ENCODE data around the gene LAMP5. TPM values are rescaled to one million over a fixed set of nuclear protein-coding genes. Genes with fewer than 3 reads are reported as not detected.

Gene LAMP5
- not detected for total RNA-seq (2021; fragmentation: NEBNext Ultra II Directional; extraction: Animal tissue kit (Norgen Biotek cat#: 25700))
- long read RNA-seq = 0 reads

- TF ChIP-seq, protein P1, sequence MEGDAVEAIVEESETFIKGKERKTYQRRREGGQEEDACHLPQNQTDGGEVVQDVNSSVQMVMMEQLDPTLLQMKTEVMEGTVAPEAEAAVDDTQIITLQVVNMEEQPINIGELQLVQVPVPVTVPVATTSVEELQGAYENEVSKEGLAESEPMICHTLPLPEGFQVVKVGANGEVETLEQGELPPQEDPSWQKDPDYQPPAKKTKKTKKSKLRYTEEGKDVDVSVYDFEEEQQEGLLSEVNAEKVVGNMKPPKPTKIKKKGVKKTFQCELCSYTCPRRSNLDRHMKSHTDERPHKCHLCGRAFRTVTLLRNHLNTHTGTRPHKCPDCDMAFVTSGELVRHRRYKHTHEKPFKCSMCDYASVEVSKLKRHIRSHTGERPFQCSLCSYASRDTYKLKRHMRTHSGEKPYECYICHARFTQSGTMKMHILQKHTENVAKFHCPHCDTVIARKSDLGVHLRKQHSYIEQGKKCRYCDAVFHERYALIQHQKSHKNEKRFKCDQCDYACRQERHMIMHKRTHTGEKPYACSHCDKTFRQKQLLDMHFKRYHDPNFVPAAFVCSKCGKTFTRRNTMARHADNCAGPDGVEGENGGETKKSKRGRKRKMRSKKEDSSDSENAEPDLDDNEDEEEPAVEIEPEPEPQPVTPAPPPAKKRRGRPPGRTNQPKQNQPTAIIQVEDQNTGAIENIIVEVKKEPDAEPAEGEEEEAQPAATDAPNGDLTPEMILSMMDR (IDR thresholded peaks at IDR 0.05) = no peak
- peak within 1 kb of the TSS; percentile 8; the same call in 1 of the 2 replicates for H3K4me3 Mint-ChIP-seq
- H3K27ac Mint-ChIP-seq = no peak within 1 kb of the TSS
- peaks cover 8% of the 10 kb centered on the region; the same call in 1 of the 2 replicates for H3K4me1 Mint-ChIP-seq (ENCODE audit: low read depth)
- H3K27me3 Mint-ChIP-seq (ENCODE audit: insufficient read depth) = peaks cover 58% of the 10 kb centered on the region
- H3K36me3 Mint-ChIP-seq (ENCODE audit: low read depth) = no peaks in the 10 kb centered on the region
- peak; percentile 17 for DNase-seq
- no peaks in the 10 kb centered on the region for H3K9me3 Mint-ChIP-seq
Measured at GRCh38 chr20:9514461-9515213, at the start of gene LAMP5. Gene LAMP5 (plus strand): TSS chr20:9514590. CDS start chr20:9514853, 263 bp downstream.

- TF ChIP-seq, protein P1 (IDR thresholded peaks at IDR 0.05) = peak; percentile 81
- peaks cover 32% of the 10 kb centered on the region for H3K36me3 Mint-ChIP-seq (ENCODE audit: low read depth)
- peaks cover 7% of the 10 kb centered on the region for H3K9me3 Mint-ChIP-seq
- H3K4me3 Mint-ChIP-seq = no peak overlapping the region
- peak overlapping the region; percentile 5; the same call in 1 of the 2 replicates for H3K27ac Mint-ChIP-seq
- H3K27me3 Mint-ChIP-seq (ENCODE audit: insufficient read depth) = peaks cover 6% of the 10 kb centered on the region
- DNase-seq = no peak
- H3K4me1 Mint-ChIP-seq (ENCODE audit: low read depth) = no peaks in the 10 kb centered on the region
Measured at GRCh38 chr20:9467995-9468394, 46.4 kb upstream of the LAMP5 start.

- no peaks in the 10 kb centered on the region for H3K9me3 Mint-ChIP-seq
- TF ChIP-seq, protein P1 (IDR thresholded peaks at IDR 0.05) = no peak
- H3K27me3 Mint-ChIP-seq (ENCODE audit: insufficient read depth) = peaks cover 3% of the 10 kb centered on the region
- H3K4me1 Mint-ChIP-seq (ENCODE audit: low read depth) = peaks cover 21% of the 10 kb centered on the region
- H3K36me3 Mint-ChIP-seq (ENCODE audit: low read depth) = peaks cover 36% of the 10 kb centered on the region
- H3K4me3 Mint-ChIP-seq = no peak overlapping the region
- no peak for DNase-seq
- H3K27ac Mint-ChIP-seq = peak overlapping the region; percentile 80
Measured at GRCh38 chr20:9474835-9475415, 39.5 kb upstream of the LAMP5 start.

GRCh38 chr20:9475456-9475855 lies 38.9 kb upstream of the LAMP5 start:
- H3K9me3 Mint-ChIP-seq = no peaks in the 10 kb centered on the region
- TF ChIP-seq, protein P1 (IDR thresholded peaks at IDR 0.05) = no peak
- peaks cover 21% of the 10 kb centered on the region for H3K4me1 Mint-ChIP-seq (ENCODE audit: low read depth)
- peaks cover 36% of the 10 kb centered on the region for H3K36me3 Mint-ChIP-seq (ENCODE audit: low read depth)
- DNase-seq = no peak
- no peak overlapping the region for H3K4me3 Mint-ChIP-seq
- H3K27me3 Mint-ChIP-seq (ENCODE audit: insufficient read depth) = peaks cover 3% of the 10 kb centered on the region
- peak overlapping the region; percentile 80; the same call in 1 of the 2 replicates for H3K27ac Mint-ChIP-seq

DNA sequence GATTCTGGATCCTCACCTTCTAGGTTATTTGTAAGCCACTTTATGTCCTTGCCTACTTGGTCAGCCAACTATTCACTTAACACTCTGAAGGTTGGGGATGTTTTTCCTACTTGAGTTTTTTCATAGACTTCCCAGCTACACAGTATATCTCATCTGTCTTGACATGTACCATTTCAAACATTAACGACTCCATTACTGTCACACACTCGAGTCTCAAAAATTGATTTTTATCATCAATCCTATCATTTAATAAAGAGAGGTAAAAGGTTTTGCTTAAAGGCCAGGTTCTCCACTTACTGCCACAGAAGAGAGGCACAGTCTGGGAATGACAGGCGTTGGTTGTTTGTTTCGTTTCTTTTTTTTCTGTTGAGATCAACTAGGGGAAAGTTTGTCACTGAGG lies 38.2 kb upstream of the LAMP5 start:
- no peak for DNase-seq
- Mint-ChIP-seq H3K4me1 (ENCODE audit: low read depth) (peaks cover 21% of the 10 kb centered on the region), H3K4me3 (no peak overlapping the region; the same call in 1 of the 2 replicates), H3K27me3 (ENCODE audit: insufficient read depth) (peaks cover 3% of the 10 kb centered on the region), H3K27ac (peak overlapping the region; percentile 80), H3K36me3 (ENCODE audit: low read depth) (peaks cover 42% of the 10 kb centered on the region), H3K9me3 (no peaks in the 10 kb centered on the region)
- TF ChIP-seq, protein P1 (IDR thresholded peaks at IDR 0.05) = no peak
